ENCODE measurements around the gene MYEOV. TPM values are rescaled to one million over a fixed set of nuclear protein-coding genes. Genes with fewer than 3 reads are reported as not detected.

The MYEOV gene
- total and polyA plus RNA-seq, 9 of the 15 experiments (the other 6 are each of a cell fraction or from before 2014, with no cell fraction given) = 10.2 to 133 (median 32.2) TPM

GRCh38 chr11:69326622-69327219 is 32.8 kb downstream of the MYEOV start (continued):
- TF ChIP-seq MGA (IDR thresholded peaks at IDR 0.05) = no peak
- TF ChIP-seq STAT5A (IDR thresholded peaks at IDR 0.05; ENCODE audit: borderline replicate concordance, low read length) = no peak

Data from K562 (cell line).